Peyer's patch (tissue), 4 donors: ENCODE measurements around the gene CADPS.

ENCODE experiments used
- CTCF ChIP-seq, 6 experiments: fragments of 450-650 bp in 4 of 6; fragments of 200-600 bp in 2 of 6; sonication (generic) in 1 of 6; IDR thresholded peaks; one replicate each; pipeline ENCODE4 v1.5.1; 2017 to 2019; ENCODE audit warnings: antibody characterized with exemption in 6 of 6, mild to moderate bottlenecking in 3 of 6, moderate library complexity in 1 of 6
- POLR2A ChIP-seq, 2 donors: fragments of 450-650 bp; IDR thresholded peaks; one replicate each; pipeline ENCODE4 v1.5.1; 2017; ENCODE audit warnings: antibody characterized with exemption in 2 of 2, mild to moderate bottlenecking in 2 of 2, moderate library complexity in 2 of 2

GRCh38 chr3:62550439-62550838 lies 324.8 kb downstream of the CADPS start:
- TF ChIP-seq CTCF (IDR thresholded peaks at IDR 0.05) = no peak
- no peak for TF ChIP-seq POLR2A (IDR thresholded peaks at IDR 0.05)
